ENCODE data around the gene TAOK2.

The TAOK2 gene

GRCh38 chr16:29995324-29995910 lies 21.7 kb downstream of the TAOK2 start, which contains the start of gene HIRIP3:
Gene HIRIP3, minus strand, starts transcription at chr16:29995617. Its CDS starts 12 bp downstream, at chr16:29995605.
- TF ChIP-seq CTCF (IDR thresholded peaks at IDR 0.05; ENCODE audit: control extremely low read depth, extremely low read depth, low read depth, missing control alignments), result no peak
- ChIA-PET CTCF (interaction anchor here (1.1 to 2.2 kb wide), 3 partner anchors 9 to 205 kb away, joined by 4 to 8 read pairs (median 4); partner anchors contain the start of genes KCTD13 and KIF22), POLR2A (interaction anchor here (1.1 kb wide), 1 partner anchor 22 kb away, joined by 3 read pairs; the partner anchor contains the start of gene TAOK2)
- DNase-seq (ENCODE audit: extremely low spot score), result peak; percentile 91

GRCh38 chr16:29995911-29996765 lies 22.5 kb downstream of the TAOK2 start, which contains the start of gene INO80E:
Gene INO80E, plus strand, starts transcription at chr16:29996241. Its CDS starts 70 bp downstream, at chr16:29996311.
- DNase-seq (ENCODE audit: extremely low spot score), result peak; percentile 100
- POLR2A ChIA-PET, result interaction anchor here (1.1 kb wide), 1 partner anchor 23 kb away, joined by 3 read pairs; the partner anchor contains the start of gene TAOK2
- no peak for TF ChIP-seq CTCF (IDR thresholded peaks at IDR 0.05; ENCODE audit: control extremely low read depth, extremely low read depth, low read depth, missing control alignments)
- CTCF ChIA-PET, result interaction anchor here (0.7 to 2.2 kb wide), 5 partner anchors 9 to 206 kb away, joined by 3 to 8 read pairs (median 4); partner anchors contain the start of genes KCTD13, KIF22 and TLCD3B

GRCh38 chr16:29996766-29997250 lies 23.1 kb downstream of the TAOK2 start:
- POLR2A ChIA-PET, result no interaction called here
- no peak for DNase-seq (ENCODE audit: extremely low spot score)
- CTCF ChIA-PET, result interaction anchor here (0.7 to 2.2 kb wide), 6 partner anchors 9 to 207 kb away, joined by 3 to 8 read pairs (median 4); partner anchors contain the start of genes KCTD13, KIF22 and TLCD3B
- no peak for TF ChIP-seq CTCF (IDR thresholded peaks at IDR 0.05; ENCODE audit: control extremely low read depth, extremely low read depth, low read depth, missing control alignments)

- no peak for DNase-seq (ENCODE audit: extremely low spot score)
- ChIA-PET CTCF (interaction anchor here (1.7 kb wide), 1 partner anchor 32 kb away, joined by 5 read pairs; the partner anchor contains the start of gene TLCD3B), POLR2A (no interaction called here)
- TF ChIP-seq CTCF (IDR thresholded peaks at IDR 0.05; ENCODE audit: control extremely low read depth, extremely low read depth, low read depth, missing control alignments), result no peak
Observed at GRCh38 chr16:29999605-30000004, 25.9 kb downstream of the TAOK2 start.

GRCh38 chr16:30000735-30001631 lies 27.3 kb downstream of the TAOK2 start:
- no peak for TF ChIP-seq CTCF (IDR thresholded peaks at IDR 0.05; ENCODE audit: control extremely low read depth, extremely low read depth, low read depth, missing control alignments)
- CTCF ChIA-PET, result interaction anchor here (1.7 kb wide), 1 partner anchor 31 kb away, joined by 5 read pairs; the partner anchor contains the start of gene TLCD3B
- POLR2A ChIA-PET, result no interaction called here
- DNase-seq (ENCODE audit: extremely low spot score), result no peak

Measured in GM10248 (cell line).